GM21390 (cell line): ENCODE data around the gene MTX1.
A peak's percentile ranks its signal among the peaks of the same experiment; 100 is the strongest.
"Not testable (repeated sequence)": the region's sequence is repeated elsewhere in the genome, so short reads cannot be mapped to it uniquely, and the experiment has no call there.

ENCODE experiments used
- ATAC-seq: cut with Tn5 transposase; IDR thresholded peaks from one replicate; pipeline ENCODE4 v1.9.1; 2021; ENCODE audit not compliant: unreplicated experiment

The MTX1 gene

DNA sequence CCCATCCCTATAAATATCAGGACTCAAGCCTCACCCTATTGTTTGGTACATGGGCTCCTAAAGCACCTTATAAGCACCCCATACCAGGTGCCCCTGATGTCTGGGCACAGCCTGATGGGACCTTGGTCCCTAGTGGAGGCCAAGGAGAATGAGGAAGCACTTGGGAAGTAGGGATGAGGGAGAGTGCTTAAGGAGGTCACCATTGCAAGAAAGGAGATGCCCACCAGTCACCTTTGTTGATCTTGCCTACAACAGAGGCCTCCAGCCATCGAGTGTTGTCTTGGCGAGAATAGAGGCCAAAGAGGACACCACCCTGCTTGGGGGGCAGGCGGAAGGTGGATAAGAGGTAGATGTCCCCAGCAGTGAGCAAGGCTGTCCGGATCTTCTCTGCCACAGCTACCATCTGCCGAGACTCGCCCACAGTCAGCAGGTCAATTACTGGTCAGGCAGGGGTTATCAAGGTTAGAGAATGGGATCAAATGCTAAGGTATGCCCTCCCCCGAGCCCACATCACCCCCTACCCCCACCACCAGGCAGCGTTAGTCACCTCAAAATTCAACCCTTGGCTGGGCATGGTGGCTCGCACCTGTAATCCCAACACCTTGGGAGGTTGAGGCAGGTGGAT, 2.4 kb upstream of the MTX1 start:
- ATAC-seq, result no peak

- no peak for ATAC-seq
Observed at GRCh38 chr1:155206891-155207805, 1.3 kb upstream of the MTX1 start.

GRCh38 chr1:155207806-155208540, 522 bp upstream of the MTX1 start, which contains the start of gene THBS3:
TSS of gene THBS3 (minus strand) at chr1:155207897. CDS start at chr1:155207876, 21 bp downstream.
- no peak for ATAC-seq

DNA sequence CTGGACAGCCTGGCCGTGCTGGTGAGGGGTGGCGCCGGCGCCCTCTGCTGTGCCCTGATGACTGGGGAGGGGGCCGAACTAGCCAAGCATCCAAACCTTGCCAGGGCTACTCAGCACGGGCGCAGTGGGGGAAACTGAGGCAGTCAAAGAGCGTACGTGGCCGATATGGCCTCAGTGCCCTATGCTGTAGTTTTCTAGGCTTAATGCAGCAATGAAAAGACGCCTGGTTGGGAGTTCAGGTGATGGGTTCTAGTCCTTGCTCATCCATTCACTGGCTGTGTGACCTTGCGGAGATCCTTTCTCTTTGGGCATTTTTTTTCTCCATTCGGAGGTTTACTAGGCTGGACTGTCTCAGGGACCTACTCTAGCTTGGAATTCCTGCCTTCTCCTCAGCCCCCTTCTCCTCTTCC, 822 bp downstream of the MTX1 start:
- no peak for ATAC-seq

DNA sequence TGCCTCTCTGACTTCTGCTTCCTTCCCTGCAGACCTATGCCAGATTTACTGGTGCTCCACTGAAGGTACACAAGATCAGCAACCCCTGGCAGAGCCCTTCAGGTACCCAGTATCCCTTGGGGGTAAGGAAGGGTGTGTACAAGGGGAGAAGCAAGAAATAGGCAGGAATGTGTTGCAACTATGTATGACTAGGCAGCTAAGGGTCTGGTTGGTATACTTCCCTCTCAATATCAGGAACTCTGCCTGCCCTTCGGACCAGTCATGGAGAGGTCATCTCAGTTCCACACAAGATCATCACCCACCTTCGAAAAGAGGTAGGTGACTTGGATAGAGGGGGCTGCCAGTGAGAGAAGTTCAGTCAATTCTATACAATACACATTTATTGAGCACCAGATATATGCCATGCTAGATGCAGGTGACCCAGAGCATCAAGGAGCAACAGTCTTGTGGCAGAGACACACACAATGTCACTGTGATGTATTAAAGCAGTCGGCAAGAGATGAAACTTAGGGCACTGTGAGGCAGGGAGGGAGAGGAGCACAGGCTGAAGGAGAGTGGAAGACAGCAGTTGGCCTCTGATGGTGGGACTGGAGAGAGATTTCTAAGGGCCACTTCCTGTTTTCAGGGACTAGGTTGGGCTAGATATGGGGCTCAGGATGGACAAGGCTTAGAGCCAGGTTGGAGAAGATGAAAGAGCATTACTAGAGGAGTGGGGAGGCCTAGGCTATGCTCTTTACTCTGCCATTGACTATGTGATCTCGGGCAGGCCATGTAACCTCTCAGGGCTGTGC, 2.0 kb downstream of the MTX1 start:
- ATAC-seq, result no peak

DNA sequence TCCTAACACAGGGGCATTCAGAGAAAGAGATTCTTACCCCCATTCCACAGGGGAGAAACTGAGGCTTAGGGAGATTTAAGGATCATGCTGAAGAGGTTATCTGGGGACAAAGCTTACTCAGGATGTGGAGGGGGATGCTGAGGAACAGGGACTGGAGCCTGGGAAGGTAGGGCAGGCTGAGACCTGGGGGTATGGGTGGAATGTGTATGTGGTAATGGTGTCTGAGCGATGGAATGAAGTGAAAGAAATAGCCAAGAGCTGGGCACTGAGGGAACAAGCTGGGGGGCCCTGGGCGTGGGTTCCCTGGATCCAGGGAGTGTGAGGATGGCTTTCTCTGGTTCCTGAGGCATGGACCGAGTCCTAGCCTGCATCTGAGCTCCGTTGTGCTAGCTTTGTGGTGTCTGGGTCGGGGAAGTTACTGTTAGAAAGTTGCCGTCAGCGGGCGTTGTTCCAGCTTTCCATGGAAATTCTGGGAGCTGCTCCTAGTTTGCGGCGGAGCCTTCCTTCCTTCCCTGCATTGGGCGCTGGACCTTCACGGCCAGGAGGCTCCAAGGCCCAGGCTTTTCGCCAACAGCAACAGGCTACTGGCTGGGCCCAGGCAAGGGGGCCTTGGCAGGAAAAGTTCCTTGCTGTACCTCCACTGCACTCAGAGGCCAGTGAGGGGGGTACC, 3.0 kb downstream of the MTX1 start:
- not testable (repeated sequence) for ATAC-seq

- ATAC-seq, result not testable (repeated sequence)
Observed at GRCh38 chr1:155212051-155212440, 3.6 kb downstream of the MTX1 start.

DNA sequence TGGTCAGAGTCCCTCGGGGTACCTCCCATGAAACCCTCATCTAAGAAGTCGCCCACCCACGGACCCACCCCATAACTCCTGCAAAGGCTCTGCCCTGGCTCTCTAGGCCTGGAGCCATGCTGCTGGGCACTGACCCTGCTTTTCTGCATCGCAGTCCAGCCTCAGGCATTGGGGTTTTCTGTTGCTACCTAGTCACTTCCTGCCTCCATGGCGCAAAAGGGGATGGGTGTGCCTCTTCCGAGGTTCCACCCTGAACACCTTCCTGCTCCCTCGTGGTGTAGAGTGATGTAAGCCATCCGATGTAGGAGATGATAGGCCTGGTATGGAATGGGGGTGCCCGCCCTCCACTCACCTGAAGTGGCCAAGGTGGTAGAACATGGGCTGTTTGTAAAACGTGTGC, 6.2 kb downstream of the MTX1 start:
- ATAC-seq, result not testable (repeated sequence)

DNA sequence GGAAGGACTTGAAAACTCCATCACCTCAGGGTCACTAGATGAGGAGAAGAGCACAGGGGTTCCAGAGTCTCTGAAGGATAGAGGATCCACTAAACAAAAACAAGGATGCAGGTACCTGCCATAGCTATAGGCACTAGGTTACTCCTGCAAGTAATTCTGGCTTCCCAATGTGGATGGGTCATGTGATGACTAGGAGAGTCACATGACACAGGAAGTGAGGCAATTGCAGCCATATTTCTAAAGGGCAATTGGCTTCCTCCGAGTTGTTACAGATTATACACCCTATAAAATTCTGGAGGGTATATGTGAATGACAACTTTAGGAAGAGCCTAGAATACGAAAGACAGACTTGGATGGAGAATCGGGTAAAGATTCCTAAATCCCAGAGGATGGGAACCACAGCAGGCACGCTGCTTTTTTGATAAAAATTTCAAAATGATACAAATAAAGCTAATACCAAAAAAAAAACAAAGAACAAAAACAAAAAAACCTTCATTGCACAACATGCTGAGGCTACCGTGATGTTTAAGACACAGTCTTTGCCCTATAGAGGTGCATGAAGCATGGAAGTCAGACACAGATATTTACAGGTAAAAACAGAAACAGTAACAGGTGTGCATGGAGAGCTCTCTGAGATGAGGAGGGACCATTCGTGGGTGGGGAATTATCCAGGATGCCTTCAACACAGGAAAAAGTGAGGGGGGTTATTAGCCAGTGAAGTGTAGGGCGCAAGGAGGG, 10.5 kb downstream of the MTX1 start:
- no peak for ATAC-seq

GRCh38 chr1:155219592-155220031, 11.1 kb downstream of the MTX1 start:
- no peak for ATAC-seq

- not testable (repeated sequence) for ATAC-seq
Observed at GRCh38 chr1:155220211-155220965, 11.9 kb downstream of the MTX1 start.

DNA sequence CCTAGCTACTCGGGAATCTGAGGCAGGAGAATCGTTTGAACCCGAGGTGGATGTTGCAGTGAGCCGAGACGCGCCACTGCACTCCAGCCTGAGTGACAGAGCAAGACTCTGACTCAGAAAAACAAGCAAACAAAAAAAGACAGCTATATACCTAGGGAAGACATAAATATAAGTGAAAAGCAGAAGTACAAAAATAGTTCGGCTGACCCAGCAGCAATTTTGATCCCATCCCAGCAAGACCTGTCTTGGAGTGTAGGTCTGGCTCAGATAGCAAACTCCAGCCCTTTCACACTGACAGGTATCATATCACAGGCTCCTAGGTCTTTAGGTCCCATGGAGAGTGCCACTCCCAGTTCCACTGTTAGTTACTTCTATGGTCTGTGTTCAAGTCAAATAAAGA, 14.6 kb downstream of the MTX1 start:
- no peak for ATAC-seq

GRCh38 chr1:155225404-155225759, 16.9 kb downstream of the MTX1 start:
- not testable (repeated sequence) for ATAC-seq

GRCh38 chr1:155226188-155226909, 17.9 kb downstream of the MTX1 start:
- no peak for ATAC-seq

DNA sequence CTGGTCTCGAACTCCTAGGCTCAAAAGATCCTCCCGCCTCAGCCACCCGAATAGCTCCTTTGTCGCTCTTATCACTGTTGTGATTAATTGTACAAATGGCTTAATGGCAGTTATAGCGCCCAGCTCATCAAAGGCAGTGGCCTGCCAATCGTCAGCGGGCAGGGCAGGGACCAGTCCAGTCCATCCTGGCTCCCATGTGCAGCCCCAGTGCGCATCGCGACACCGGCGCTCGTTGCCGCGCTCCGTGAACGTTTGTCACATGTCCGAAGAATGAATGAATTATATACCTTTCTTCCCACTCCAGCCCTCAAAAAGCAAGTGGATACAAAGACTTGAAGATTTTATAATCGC, 18.4 kb downstream of the MTX1 start:
- no peak for ATAC-seq

- ATAC-seq, result peak; percentile 86
Observed at GRCh38 chr1:155227261-155228095, 19.0 kb downstream of the MTX1 start.

- ATAC-seq, result no peak
Observed at GRCh38 chr1:155228096-155228427, 19.6 kb downstream of the MTX1 start.
